GM18526 (cell line): ENCODE measurements around the gene PAPOLA.

ENCODE experiments used
- POLR2A ChIP-seq: IDR thresholded peaks from 3 replicates; pipeline ENCODE4 v1.6.1; 2011; ENCODE audit not compliant: insufficient read length; ENCODE audit errors: extremely low read depth

Gene PAPOLA

GRCh38 chr14:96501740-96502620 is at the start of gene PAPOLA:
TSS of gene PAPOLA (plus strand) at chr14:96502382. CDS start at chr14:96502593, 211 bp downstream.
- peak; percentile 84 for TF ChIP-seq POLR2A

- TF ChIP-seq POLR2A, result no peak
Measured at GRCh38 chr14:96452684-96453083, 49.5 kb upstream of the PAPOLA start.

GRCh38 chr14:96455588-96455987 is 46.6 kb upstream of the PAPOLA start:
- TF ChIP-seq POLR2A, result no peak

- no peak for TF ChIP-seq POLR2A
Measured at GRCh38 chr14:96459851-96460250, 42.3 kb upstream of the PAPOLA start.

GRCh38 chr14:96461950-96462798 is 40.0 kb upstream of the PAPOLA start:
- no peak for TF ChIP-seq POLR2A

GRCh38 chr14:96464136-96464535 is 38.0 kb upstream of the PAPOLA start:
- TF ChIP-seq POLR2A, result no peak

- TF ChIP-seq POLR2A, result no peak
Measured at GRCh38 chr14:96466918-96467317, 35.3 kb upstream of the PAPOLA start.

GRCh38 chr14:96470331-96470730 is 31.9 kb upstream of the PAPOLA start:
- no peak for TF ChIP-seq POLR2A

GRCh38 chr14:96478119-96478518 is 24.1 kb upstream of the PAPOLA start:
- TF ChIP-seq POLR2A, result no peak

GRCh38 chr14:96479435-96480146 is 22.6 kb upstream of the PAPOLA start:
- no peak for TF ChIP-seq POLR2A

GRCh38 chr14:96481731-96482314 is 20.4 kb upstream of the PAPOLA start:
- no peak for TF ChIP-seq POLR2A

GRCh38 chr14:96482986-96483385 is 19.2 kb upstream of the PAPOLA start:
- no peak for TF ChIP-seq POLR2A

GRCh38 chr14:96484399-96484798 is 17.8 kb upstream of the PAPOLA start:
- no peak for TF ChIP-seq POLR2A

GRCh38 chr14:96486705-96487104 is 15.5 kb upstream of the PAPOLA start:
- no peak for TF ChIP-seq POLR2A

GRCh38 chr14:96489327-96489726 is 12.9 kb upstream of the PAPOLA start:
- TF ChIP-seq POLR2A, result no peak

- no peak for TF ChIP-seq POLR2A
Measured at GRCh38 chr14:96493178-96493577, 9.0 kb upstream of the PAPOLA start.

GRCh38 chr14:96494331-96494730 is 7.9 kb upstream of the PAPOLA start:
- no peak for TF ChIP-seq POLR2A
